KOPT-K1 (cell line): ENCODE results near the gene KIF5A.

ENCODE experiments used
- H3K27ac ChIP-seq: fragments of 200-600 bp; sonication (generic); 2 replicates; pipeline ENCODE4 v1.5.1; 2016; ENCODE audit warnings: antibody characterized with exemption, mild to moderate bottlenecking, low read depth, low read length; ENCODE audit not compliant: poor library complexity, severe bottlenecking
- H3K36me3 ChIP-seq: fragments of 200-600 bp; sonication (generic); 2 replicates; pipeline ENCODE4 v1.5.1; 2017; ENCODE audit warnings: antibody characterized with exemption, mild to moderate bottlenecking, low read length, moderate library complexity; ENCODE audit not compliant: insufficient read depth
- H3K9me3 ChIP-seq: fragments of 200-600 bp; sonication (generic); 2 replicates; pipeline ENCODE4 v1.5.1; 2017; ENCODE audit warnings: antibody characterized with exemption, low read length, mild to moderate bottlenecking; ENCODE audit not compliant: insufficient read depth, poor library complexity, severe bottlenecking

Gene KIF5A

GRCh38 chr12:57525615-57526383 lies 24.0 kb upstream of the KIF5A start:
- H3K36me3 ChIP-seq = peaks cover 68% of the 10 kb centered on the region
- no peak overlapping the region for H3K27ac ChIP-seq
- H3K9me3 ChIP-seq = no peaks in the 10 kb centered on the region

GRCh38 chr12:57526477-57527126 lies 23.2 kb upstream of the KIF5A start:
- Histone ChIP-seq H3K36me3 (peaks cover 76% of the 10 kb centered on the region), H3K27ac (no peak overlapping the region), H3K9me3 (no peaks in the 10 kb centered on the region)

GRCh38 chr12:57527184-57527583 lies 22.7 kb upstream of the KIF5A start:
- Histone ChIP-seq H3K27ac (no peak overlapping the region), H3K9me3 (no peaks in the 10 kb centered on the region), H3K36me3 (peaks cover 82% of the 10 kb centered on the region)

GRCh38 chr12:57528176-57528575 lies 21.7 kb upstream of the KIF5A start:
- H3K27ac ChIP-seq = no peak overlapping the region
- H3K36me3 ChIP-seq = peaks cover 92% of the 10 kb centered on the region
- no peaks in the 10 kb centered on the region for H3K9me3 ChIP-seq

- Histone ChIP-seq H3K27ac (no peak overlapping the region), H3K9me3 (no peaks in the 10 kb centered on the region), H3K36me3 (peaks cover 99% of the 10 kb centered on the region)
These were observed 20.9 kb upstream of the KIF5A start for GRCh38 chr12:57528831-57529555.

- Histone ChIP-seq H3K36me3 (peaks cover 99% of the 10 kb centered on the region), H3K27ac (no peak overlapping the region), H3K9me3 (no peaks in the 10 kb centered on the region)
These were observed 20.0 kb upstream of the KIF5A start for GRCh38 chr12:57529831-57530230.

- H3K36me3 ChIP-seq = peaks cover 100% of the 10 kb centered on the region
- H3K9me3 ChIP-seq = no peaks in the 10 kb centered on the region
- no peak overlapping the region for H3K27ac ChIP-seq
These were observed 19.3 kb upstream of the KIF5A start for GRCh38 chr12:57530396-57531142.

- peaks cover 90% of the 10 kb centered on the region for H3K36me3 ChIP-seq
- no peaks in the 10 kb centered on the region for H3K9me3 ChIP-seq
- H3K27ac ChIP-seq = no peak overlapping the region
These were observed 18.0 kb upstream of the KIF5A start for GRCh38 chr12:57531836-57532235.

- peaks cover 81% of the 10 kb centered on the region for H3K36me3 ChIP-seq
- H3K27ac ChIP-seq = no peak overlapping the region
- no peaks in the 10 kb centered on the region for H3K9me3 ChIP-seq
These were observed 16.7 kb upstream of the KIF5A start for GRCh38 chr12:57533108-57533507.

GRCh38 chr12:57534250-57534649 lies 15.6 kb upstream of the KIF5A start:
- no peak overlapping the region for H3K27ac ChIP-seq
- no peaks in the 10 kb centered on the region for H3K9me3 ChIP-seq
- H3K36me3 ChIP-seq = peaks cover 80% of the 10 kb centered on the region

- H3K27ac ChIP-seq = no peak overlapping the region
- peaks cover 79% of the 10 kb centered on the region for H3K36me3 ChIP-seq
These were observed 14.8 kb upstream of the KIF5A start for GRCh38 chr12:57534991-57535543.

GRCh38 chr12:57535764-57536596 lies 13.9 kb upstream of the KIF5A start:
- Histone ChIP-seq H3K9me3 (no peaks in the 10 kb centered on the region), H3K27ac (no peak overlapping the region), H3K36me3 (peaks cover 79% of the 10 kb centered on the region)

More at GRCh38 chr12:57534991-57535543, 14.8 kb upstream of the KIF5A start:
- no peaks in the 10 kb centered on the region for H3K9me3 ChIP-seq

- no peaks in the 10 kb centered on the region for H3K9me3 ChIP-seq
- peaks cover 79% of the 10 kb centered on the region for H3K36me3 ChIP-seq
- no peak overlapping the region for H3K27ac ChIP-seq
These were observed 13.3 kb upstream of the KIF5A start for GRCh38 chr12:57536597-57536942.

- Histone ChIP-seq H3K27ac (no peak overlapping the region), H3K36me3 (peaks cover 71% of the 10 kb centered on the region), H3K9me3 (no peaks in the 10 kb centered on the region)
These were observed 10.6 kb upstream of the KIF5A start for GRCh38 chr12:57539134-57539768.
